Keratinocyte (primary cell): ENCODE measurements around the gene NPR1. TPM values are rescaled to one million over a fixed set of nuclear protein-coding genes. Genes with fewer than 3 reads are reported as not detected.

Experiments used
- DNase-seq: peaks from one replicate; pipeline ENCODE4 v3.0.0-alpha.2; 2011; ENCODE audit warnings: low read depth, missing footprints, low spot score
- FAIRE-seq: peaks from 2 replicates; lab custom pipeline; 2011; peaks lifted over from hg19 to GRCh38; lab: Jason Lieb, UNC
- H2AFZ ChIP-seq: 2 replicates; pipeline ENCODE4 v1.6.0; 2012; ENCODE audit warnings: low read length, control low read depth, inconsistent platforms; ENCODE audit not compliant: control insufficient read depth
- H3K27ac ChIP-seq: 2 replicates; pipeline ENCODE4 v1.5.1; 2011; ENCODE audit warnings: low read length; ENCODE audit not compliant: control insufficient read depth, insufficient read depth
- H3K27me3 ChIP-seq: 3 replicates; pipeline ENCODE4 v1.6.0; 2011; ENCODE audit warnings: low read length; ENCODE audit not compliant: control insufficient read depth, insufficient read depth; ENCODE audit errors: extremely low read depth
- H3K36me3 ChIP-seq, 2 experiments: 2 replicates in 1 of 2; 3 replicates in 1 of 2; pipeline ENCODE4 v1.5.1; 2011; ENCODE audit warnings: low read length in 2 of 2, mild to moderate bottlenecking in 1 of 2; ENCODE audit not compliant: control insufficient read depth in 2 of 2, insufficient read depth in 2 of 2; ENCODE audit errors: extremely low read depth in 1 of 2
- H3K4me1 ChIP-seq: 3 replicates; pipeline ENCODE4 v1.5.1; 2011; ENCODE audit warnings: low read length; ENCODE audit not compliant: control insufficient read depth, insufficient read depth; ENCODE audit errors: extremely low read depth
- H3K4me2 ChIP-seq: 3 replicates; pipeline ENCODE4 v1.6.0; 2011; ENCODE audit warnings: low read depth, low read length; ENCODE audit not compliant: control insufficient read depth, insufficient read depth; ENCODE audit errors: extremely low read depth
- H3K4me3 ChIP-seq, 3 experiments: fragments of 200-600 bp in 1 of 3; sonication (generic) in 1 of 3; 2 replicates in 2 of 3; 3 replicates in 1 of 3; pipeline ENCODE4 v1.5.1; 2011 to 2016; ENCODE audit warnings: low read length in 3 of 3, mild to moderate bottlenecking in 3 of 3, control low read depth in 2 of 3, inconsistent platforms in 1 of 3, low read depth in 1 of 3, mixed read lengths in 1 of 3, mixed run types in 1 of 3, moderate library complexity in 1 of 3; ENCODE audit not compliant: control insufficient read depth in 2 of 3, insufficient read depth in 2 of 3; ENCODE audit errors: extremely low read depth in 1 of 3
- H3K79me2 ChIP-seq: 2 replicates; pipeline ENCODE4 v1.6.0; 2012; ENCODE audit warnings: low read length; ENCODE audit not compliant: control insufficient read depth, insufficient read depth
- H3K9ac ChIP-seq: 3 replicates; pipeline ENCODE4 v1.6.0; 2011; ENCODE audit warnings: low read length; ENCODE audit not compliant: control insufficient read depth, insufficient read depth; ENCODE audit errors: extremely low read depth
- H3K9me1 ChIP-seq: 3 replicates; pipeline ENCODE4 v1.6.0; 2011; ENCODE audit warnings: low read length; ENCODE audit not compliant: control insufficient read depth, insufficient read depth; ENCODE audit errors: extremely low read depth
- H3K9me3 ChIP-seq: 2 replicates; pipeline ENCODE4 v1.5.1; 2012; ENCODE audit warnings: low read depth, low read length; ENCODE audit not compliant: control insufficient read depth
- H4K20me1 ChIP-seq: 3 replicates; pipeline ENCODE4 v1.6.0; 2011; ENCODE audit warnings: low read length; ENCODE audit not compliant: control insufficient read depth, insufficient read depth; ENCODE audit errors: extremely low read depth
- CTCF ChIP-seq, 3 experiments: IDR thresholded peaks in 1 of 3; conservative IDR thresholded peaks in 1 of 3; optimal IDR thresholded peaks in 1 of 3; 2 replicates in 2 of 3; 3 replicates in 1 of 3; pipeline versions ENCODE3 to v1.5.1; 2011; ENCODE audit warnings: low read length in 3 of 3, mild to moderate bottlenecking in 3 of 3, moderate library complexity in 2 of 3, control low read depth in 1 of 3, inconsistent platforms in 1 of 3; ENCODE audit not compliant: insufficient read depth in 2 of 3; ENCODE audit errors: extremely low read depth in 1 of 3
- EZH2 ChIP-seq: IDR thresholded peaks from one replicate; pipeline ENCODE4 v1.6.1; 2012; ENCODE audit warnings: inconsistent platforms, mild to moderate bottlenecking, low read length, moderate library complexity
- dilution Hi-C: fragments of 300-500 bp; cut with MboI; formaldehyde crosslinking; loops from one replicate; pipeline ENCODE4 v1.7.0; 2020; ENCODE audit warnings: low sequenced_read_pairs; ENCODE audit not compliant: extremely low pct_ligation_motif_present
- polyA plus RNA-seq, 5 experiments: library from polyadenylated mRNA; depleted of rRNA in 3 of 5; stranded (reverse) in 3 of 5; stranded (forward) in 1 of 5; unstranded in 1 of 5; fragments of >200 nt; gene quantifications; 1 replicate in 1 of 5; 2 replicates in 3 of 5; 3 replicates in 1 of 5; pipeline versions ENCODE4 v1.2.1 to v1.2.3, GENCODE V29; 2011 to 2012; ENCODE audit warnings: missing spikeins in 2 of 5, low read depth in 1 of 5, low replicate concordance in 1 of 5

Gene NPR1
- polyA plus RNA-seq, 1 donor (not counting 4 experiments of a cell fraction or from before 2014, with no cell fraction given), result not detected

- no peak for DNase-seq
Observed at GRCh38 chr1:153629971-153630370, 48.5 kb upstream of the NPR1 start.

GRCh38 chr1:153630384-153630783, 48.1 kb upstream of the NPR1 start:
- dilution Hi-C loops, result no loop called here
- peaks cover 3 to 8% of the 10 kb centered on the region in 2 experiments for H3K36me3 ChIP-seq
- H3K4me1 ChIP-seq, result peaks cover 25% of the 10 kb centered on the region
- peaks cover 6% of the 10 kb centered on the region for H3K9me1 ChIP-seq
- H3K4me2 ChIP-seq, result no peak overlapping the region
- no peak for DNase-seq
- no peak for TF ChIP-seq EZH2
- TF ChIP-seq CTCF (optimal IDR thresholded peaks at IDR 0.05 in 1 of 3, IDR thresholded peaks at IDR 0.05 in 1 of 3, conservative IDR thresholded peaks at IDR 0.05 in 1 of 3; ENCODE audit: extremely low read depth in 1 of 3, insufficient read depth in 2 of 3, low read length in 3 of 3), result no peak
- no peak overlapping the region for H3K4me3 ChIP-seq
- H3K9me3 ChIP-seq, result no peaks in the 10 kb centered on the region
- no peak overlapping the region for H3K9ac ChIP-seq
- H4K20me1 ChIP-seq, result no peaks in the 10 kb centered on the region
- no peak for FAIRE-seq
- H2AFZ ChIP-seq, result no peak overlapping the region
- H3K79me2 ChIP-seq, result peaks cover 25% of the 10 kb centered on the region
- no peaks in the 10 kb centered on the region for H3K27me3 ChIP-seq
- no peak overlapping the region for H3K27ac ChIP-seq

More at GRCh38 chr1:153629971-153630370, 48.5 kb upstream of the NPR1 start:
- no peak overlapping the region for H3K4me2 ChIP-seq
- H3K4me1 ChIP-seq, result peaks cover 25% of the 10 kb centered on the region
- no peak overlapping the region for H2AFZ ChIP-seq
- no peak for FAIRE-seq
- no peaks in the 10 kb centered on the region for H3K9me3 ChIP-seq
- TF ChIP-seq EZH2 (no peak), CTCF (optimal IDR thresholded peaks at IDR 0.05 in 1 of 3, IDR thresholded peaks at IDR 0.05 in 1 of 3, conservative IDR thresholded peaks at IDR 0.05 in 1 of 3; ENCODE audit: extremely low read depth in 1 of 3, insufficient read depth in 2 of 3, low read length in 3 of 3) (no peak)
- no peak overlapping the region for H3K4me3 ChIP-seq
- dilution Hi-C loops, result no loop called here
- H3K9ac ChIP-seq, result no peak overlapping the region
- peaks cover 6% of the 10 kb centered on the region for H3K9me1 ChIP-seq
- H3K36me3 ChIP-seq, result peaks cover 7 to 12% of the 10 kb centered on the region in 2 experiments
- H3K27me3 ChIP-seq, result no peaks in the 10 kb centered on the region
- no peak overlapping the region for H3K27ac ChIP-seq
- peaks cover 25% of the 10 kb centered on the region for H3K79me2 ChIP-seq
- no peaks in the 10 kb centered on the region for H4K20me1 ChIP-seq
